Activated CD8-positive, alpha-beta memory T cell treated with anti-CD3 and anti-CD28 coated beads for 24 hours (primary cell): ENCODE results near the gene TFCP2.
A peak's percentile ranks its signal among the peaks of the same experiment; 100 is the strongest.

Experiments
- DNase-seq: peaks from one replicate; pipeline ENCODE4 v3.0.0-alpha.2; 2020

Gene TFCP2

DNA sequence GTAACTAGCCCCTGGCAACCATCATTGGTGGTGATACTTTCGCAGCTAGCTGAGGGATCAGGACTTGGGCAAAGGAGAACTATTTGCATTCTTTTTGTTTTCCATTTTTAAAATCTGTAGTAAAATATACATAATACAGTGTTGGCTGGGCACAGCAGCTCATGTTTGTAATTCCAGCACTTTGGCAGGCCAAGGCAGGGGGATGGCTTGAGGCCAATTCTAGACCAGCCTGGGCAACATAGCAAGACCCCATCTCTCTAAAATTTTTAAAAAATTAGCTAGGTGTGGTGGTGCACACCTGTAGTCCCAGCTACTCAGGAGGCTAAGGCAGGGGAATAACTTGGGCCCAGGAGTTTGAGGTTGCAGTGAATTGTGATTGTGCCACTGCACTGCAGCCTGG lies 20.0 kb downstream of the TFCP2 start:
- no peak for DNase-seq

DNA sequence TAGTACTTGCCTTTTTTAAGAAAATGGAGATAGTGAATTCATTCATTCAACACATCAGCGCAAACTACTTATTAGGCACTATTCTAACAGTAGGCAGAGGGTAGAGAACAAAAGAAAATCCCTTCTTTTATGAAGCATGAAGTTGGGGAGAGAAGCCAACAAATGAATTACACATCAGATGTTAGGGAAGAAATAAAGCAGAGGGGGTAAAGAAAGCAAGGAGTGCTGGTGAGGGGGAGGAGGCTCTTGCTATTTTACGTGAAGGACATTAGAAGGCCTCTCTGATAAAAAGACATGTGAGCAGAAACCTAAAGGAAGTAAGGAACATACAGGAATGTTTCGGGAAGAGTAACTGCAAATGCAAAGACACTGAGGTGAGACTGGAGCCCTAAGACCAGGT lies 22.2 kb downstream of the TFCP2 start:
- DNase-seq = no peak

DNA sequence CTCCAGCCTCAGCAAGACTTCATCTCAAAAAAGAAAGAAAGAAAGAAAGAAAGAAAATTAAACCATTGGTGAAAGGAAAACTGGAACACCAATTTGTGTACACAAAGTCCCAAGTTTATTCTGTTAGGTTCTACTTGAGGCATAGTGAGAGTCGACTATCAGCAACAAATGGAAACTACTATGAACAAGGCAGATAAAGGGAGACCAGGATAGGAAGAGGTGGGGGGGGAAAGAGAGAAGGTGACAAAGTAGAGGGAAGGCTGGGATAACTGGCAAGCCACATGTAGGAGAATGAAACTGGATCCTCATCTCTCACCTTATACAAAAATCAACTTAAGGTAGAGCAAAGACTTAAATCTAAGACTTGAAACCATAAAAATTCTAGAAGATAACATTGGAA lies 25.6 kb downstream of the TFCP2 start:
- no peak for DNase-seq

DNA sequence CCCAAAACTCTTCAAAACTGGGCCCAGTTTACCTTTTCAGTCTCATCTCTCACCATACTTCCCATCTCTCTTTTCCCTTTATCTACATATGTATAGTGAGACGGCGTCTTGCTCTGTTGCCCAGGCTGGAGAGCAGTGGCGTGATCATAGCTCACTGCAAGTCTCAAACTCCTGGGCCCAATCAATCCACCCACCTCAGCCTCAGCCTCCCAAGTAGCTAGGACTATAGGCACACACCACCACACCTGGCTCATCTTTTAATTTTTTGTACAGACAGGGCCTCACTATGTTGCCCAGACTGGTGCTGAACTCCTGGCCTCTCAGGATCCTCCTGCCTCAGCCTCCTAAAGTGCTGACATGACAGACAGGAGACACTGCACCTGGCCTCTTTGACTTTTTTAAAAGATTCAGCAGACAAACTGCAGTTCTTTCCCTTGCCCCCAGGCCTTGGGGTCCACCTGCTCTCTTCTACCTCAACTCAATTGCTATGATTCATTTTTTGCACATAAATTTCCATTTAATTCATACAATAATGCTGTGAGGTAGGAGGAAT lies 33.6 kb downstream of the TFCP2 start:
- no peak for DNase-seq

DNA sequence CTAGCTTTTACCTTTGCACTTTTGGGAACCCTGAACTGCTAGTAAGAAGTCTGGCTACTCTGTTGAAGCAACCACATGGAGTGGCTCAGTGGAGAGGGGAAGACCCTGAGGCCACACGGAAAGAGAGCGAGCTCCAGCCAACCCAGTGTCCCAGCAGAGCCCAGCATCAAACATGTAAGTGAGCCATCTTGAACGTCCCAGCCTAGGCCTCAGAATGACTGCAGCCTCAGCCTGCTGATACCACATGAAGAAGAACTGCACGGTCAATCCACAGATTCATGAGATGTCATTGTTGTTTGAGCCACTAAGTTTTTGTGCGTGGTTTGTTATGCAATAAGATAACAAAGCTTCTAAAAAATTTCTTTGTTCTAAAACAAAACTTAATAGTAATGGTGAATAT lies 40.2 kb downstream of the TFCP2 start:
- DNase-seq = no peak

DNA sequence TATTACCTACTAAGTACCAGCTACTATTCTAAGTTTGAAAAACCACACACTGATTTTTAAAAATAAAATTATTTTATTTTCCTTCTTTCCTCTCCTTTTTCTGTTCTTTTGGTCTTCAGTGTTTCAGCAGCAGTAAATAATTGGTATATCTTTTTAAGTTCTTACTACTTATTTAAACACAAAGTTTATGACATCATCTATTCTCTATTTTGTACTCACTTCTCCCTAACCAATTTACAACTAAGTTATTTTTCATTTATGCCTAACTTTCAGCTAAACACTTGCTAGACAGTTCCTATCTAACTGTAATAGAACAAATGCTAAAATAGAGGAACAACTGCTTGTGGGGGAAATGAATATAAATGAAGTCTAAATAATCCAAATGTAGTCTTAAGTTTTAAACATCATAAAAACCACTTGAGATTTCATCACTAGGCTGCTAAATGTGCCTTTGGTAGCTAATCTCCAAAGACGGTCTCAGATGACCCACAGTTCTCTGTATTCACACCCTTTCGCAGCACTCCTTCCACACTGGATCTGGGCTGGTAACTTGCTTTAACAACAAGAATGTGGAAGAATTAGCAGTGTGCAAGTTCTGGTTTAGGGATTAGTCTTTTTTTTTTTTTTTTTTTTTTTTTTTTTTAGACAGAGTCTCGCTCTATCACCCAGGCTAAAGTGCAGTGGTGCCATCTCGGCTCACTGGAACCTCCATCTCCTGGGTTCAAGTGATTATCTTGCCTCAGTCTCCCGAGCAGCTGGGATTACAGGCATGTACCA lies 41.0 kb downstream of the TFCP2 start:
- DNase-seq = no peak

DNA sequence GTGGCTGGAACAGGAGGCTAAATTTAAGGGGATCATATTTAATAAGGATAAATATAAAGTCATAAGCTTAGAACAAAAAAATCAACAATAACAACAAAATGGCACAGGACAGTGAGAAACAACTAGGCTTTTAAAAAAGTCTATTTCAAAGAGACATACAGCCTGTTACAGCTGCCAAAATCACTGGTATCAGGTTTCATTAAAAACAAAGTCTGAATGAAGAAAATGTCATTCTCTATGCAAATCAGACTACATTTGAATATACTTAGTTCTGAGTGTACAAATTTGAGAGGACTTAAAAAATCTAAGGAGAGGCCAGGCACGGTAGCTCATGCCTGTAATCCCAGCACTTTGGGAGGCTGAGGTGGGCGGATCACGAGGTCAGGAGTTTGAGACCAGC lies 44.0 kb downstream of the TFCP2 start:
- no peak for DNase-seq

DNA sequence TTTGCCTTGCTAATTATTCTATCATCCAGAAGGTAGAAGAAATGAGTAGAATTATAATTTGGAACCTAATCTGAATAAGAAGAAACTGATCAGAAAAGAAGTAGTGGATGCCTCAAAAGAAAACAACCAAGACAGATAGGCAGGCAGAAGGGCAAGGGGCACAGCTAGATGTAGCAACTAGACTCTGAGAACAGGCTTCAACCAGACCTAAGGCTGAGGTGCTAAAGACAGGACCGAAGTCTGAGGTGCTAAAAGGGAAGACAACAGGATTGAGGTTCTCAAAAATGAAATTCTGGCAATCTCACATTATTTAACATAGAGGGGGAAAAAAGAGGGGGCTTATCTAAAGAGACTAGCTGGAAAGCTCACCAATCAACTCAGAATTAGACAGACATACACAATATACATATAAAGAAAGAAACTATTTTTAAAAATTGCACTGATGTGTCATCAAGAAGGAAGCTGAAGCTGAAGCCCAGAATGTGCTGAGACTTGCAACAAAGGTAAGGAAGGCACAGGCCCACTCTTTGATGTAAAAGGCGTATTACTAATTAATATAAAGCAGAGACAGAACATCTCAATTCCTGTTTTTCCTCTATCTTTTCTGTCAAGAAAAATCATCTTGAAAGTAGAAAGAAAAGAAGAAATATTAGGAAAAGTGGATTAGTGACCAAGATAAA lies 45.7 kb downstream of the TFCP2 start:
- DNase-seq = no peak

DNA sequence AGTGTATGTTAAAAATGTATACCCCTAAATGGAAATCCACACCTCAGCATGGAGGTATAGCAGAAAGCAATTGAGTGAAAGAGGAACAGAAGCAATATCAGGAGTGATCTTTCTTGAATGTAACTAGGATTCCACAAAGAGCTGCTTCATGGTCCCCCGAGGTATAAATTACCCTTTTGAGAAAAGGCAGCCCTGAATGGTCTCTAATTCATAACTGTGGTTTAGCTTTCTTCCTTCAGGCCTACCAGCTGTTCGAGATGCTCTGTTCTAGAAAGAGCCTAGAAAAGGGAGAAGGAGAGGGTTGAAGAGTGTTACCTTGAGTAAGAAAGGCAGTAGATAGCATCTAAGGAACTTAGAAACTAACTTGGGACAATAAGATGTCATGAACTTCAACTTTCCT lies 46.6 kb downstream of the TFCP2 start:
- DNase-seq = no peak

DNA sequence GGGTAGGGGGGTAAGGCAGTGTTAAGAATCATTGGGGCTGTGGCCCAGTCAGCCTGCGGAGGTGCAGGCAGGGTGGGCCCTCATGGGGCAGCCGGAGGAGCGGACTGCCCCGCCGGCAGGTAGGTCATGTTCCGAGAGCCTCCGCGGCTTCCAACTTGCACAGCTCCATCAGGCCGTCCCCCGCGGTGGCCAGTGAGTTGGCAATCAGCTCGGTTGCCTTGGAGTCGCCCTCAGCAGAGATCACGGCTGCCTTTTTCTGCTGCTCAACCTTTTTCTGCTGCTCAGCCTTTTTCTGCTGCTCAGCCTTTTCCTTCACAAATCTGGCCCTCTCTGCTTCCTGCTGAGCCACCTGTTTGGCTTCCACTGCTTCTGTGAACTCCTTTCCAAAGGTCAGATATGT lies 48.4 kb downstream of the TFCP2 start:
- no peak for DNase-seq

DNA sequence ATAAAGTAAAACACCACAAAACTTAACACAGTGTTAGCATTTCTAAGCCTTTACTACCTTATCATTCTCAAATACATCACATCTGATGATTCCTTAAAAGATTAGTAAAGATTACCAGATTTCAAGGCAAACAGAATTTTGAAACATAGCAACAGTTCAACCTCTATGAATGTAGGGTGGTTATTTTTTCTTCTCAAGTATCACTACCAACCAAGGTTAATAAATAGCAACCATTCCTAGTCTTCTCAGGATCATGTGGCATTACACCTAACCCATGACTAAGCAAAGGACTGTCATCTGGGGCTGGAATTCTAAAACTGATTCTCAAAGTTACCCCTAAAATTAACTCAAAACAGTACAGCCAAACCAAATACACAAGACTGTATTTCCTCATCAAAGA lies 50.1 kb downstream of the TFCP2 start:
- no peak for DNase-seq

DNA sequence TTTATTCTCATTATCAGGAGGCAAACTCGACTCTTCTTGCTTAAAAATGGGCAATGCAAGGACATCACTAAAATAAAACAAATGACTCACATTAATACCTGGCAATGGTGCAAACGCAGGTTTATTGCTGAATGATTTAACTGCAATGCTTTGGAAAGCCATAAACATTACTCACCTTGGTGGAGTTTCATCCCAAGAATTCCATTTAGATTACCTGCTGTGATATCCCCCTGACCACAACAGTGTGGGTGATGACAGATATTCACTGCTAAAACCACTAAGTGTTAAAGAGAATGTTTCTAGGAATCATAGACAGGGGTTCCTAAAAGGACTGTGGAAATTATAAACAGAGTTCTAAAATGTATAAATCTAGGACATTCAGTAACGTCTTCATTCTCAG lies 54.2 kb downstream of the TFCP2 start:
- DNase-seq = no peak

DNA sequence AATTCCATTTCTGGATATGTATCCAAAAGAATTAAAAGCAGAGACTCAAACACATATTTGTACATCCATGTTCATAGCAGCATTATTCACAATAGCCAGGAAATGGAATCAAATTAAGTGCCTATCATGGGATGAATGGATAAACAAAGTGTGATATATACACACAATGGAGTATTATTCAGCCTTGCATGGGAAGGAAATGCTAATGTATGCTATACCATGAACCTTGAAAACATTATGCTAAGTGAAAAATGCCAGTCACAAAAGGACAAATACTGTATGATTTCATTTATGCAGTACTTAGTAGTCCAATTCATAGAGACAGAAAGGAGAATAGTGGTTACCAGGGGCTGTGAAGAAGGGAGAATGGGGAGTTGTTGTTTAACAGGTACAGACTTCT lies 57.4 kb downstream of the TFCP2 start:
- no peak for DNase-seq

DNA sequence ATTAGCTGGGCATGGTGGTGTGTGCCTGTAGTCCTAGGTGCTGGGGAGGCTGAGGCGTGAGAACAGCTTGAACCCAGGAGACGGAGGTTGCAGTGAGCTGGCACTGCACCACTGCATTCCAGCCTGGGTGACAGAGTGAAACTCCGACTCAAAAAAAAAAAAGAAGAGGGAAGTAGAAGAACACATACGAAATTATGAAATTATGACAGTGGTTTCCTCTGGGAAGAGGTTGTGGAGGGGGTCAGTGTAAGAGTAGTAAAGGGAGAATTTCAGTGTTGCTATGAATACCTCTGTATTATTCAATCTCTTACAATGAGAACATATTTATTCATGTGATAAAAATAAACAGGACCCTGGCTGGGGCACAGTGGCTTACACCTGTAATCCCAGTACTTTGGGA lies 64.8 kb downstream of the TFCP2 start:
- DNase-seq = no peak

DNA sequence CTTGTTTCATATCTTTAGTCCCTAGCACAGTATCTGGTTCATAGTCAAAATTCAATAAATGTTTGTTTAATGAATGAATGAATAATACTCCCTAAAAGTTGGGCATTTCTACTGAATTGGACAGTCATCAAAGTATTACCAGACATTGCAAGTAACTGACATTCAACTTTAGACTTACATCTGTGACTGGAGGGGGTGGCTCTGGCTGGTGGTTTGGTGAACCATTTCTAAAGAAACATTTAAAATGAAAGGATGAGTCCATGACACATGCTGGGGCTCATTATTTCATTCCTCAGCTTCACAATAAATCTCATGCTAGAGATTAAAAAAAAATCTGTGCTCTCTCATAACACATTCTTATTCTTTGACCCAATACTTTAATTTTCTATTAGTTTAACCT lies 69.0 kb downstream of the TFCP2 start:
- DNase-seq = no peak

DNA sequence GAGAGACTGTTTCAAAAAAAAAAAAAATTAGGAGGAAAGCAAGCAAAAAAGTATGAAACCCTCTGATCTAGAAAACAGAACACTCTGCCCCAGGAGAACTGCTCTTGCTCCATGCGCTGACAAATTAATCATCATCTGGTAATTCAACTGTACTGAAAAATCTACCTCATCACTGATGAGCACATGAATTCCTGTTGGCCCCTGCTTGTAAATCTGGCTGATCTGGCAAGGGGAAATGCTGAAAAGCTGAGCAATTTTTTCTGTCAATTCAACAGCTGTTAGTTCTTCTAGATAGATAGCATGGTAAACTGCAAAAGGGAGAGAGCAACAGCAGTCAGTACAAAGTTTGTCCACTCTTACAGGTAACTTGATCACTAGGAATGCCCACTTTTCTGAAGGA lies 74.3 kb downstream of the TFCP2 start:
- DNase-seq = no peak

DNA sequence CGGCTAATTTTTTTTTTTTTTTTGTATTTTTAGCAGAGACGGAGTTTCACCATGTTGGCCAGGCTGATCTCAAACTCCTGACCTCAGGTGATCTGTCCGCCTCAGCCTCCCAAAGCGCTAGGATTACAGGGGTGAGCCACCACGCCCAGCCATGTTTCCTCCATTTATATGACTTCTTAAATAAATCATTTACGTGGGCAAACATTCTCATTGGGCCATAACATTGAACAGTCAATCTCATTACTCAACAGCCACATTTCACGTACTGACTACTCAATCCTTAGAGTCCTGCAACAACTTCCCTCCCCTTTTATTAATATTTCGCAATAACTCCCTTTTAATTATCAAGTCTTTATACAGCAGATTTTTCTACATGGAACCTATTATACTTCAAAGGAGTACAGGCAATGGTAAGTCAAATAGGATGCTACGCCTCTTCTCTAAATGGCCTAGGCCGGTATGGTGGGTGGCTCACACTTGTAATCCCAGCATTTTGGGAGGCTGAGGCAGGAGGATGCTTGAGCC lies 82.2 kb downstream of the TFCP2 start:
- no peak for DNase-seq

DNA sequence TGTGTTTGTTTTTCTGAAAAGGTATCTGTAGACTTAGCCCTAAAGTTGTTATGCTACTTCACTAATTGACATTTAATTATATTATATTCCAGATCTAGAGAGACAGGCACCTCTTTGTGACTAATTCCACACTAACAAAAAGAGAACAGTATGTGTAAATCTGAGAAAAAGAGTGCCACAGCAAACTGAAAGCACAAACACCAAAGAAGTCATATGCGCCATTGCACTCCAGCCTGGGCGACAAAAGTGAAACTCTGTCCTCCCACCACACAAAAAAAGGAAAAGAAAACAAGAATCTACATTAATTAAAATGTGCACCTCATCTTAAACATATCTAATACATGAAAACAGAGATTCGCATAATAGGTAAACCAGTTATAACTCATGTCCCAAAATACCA lies 85.1 kb downstream of the TFCP2 start:
- peak; percentile 49 for DNase-seq

DNA sequence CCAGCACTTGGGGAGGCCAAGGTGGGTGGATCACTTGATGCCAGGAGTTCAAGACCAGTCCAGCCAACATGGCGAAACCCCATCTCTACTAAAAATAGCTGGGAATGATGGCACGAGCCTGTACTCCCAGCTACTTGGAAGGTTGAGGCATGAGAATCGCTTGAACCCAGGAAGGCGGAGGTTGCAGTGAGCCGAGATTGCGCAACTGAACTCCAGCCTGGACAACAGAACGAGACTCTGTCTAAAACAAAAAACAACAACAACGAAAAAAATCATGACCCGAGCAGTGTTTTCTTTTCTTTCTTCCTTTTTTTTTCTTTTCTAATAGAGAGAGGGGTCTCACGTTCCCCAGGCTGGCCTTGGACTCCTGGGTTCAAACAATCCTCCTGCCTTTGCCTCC lies 86.0 kb downstream of the TFCP2 start:
- peak; percentile 30 for DNase-seq

DNA sequence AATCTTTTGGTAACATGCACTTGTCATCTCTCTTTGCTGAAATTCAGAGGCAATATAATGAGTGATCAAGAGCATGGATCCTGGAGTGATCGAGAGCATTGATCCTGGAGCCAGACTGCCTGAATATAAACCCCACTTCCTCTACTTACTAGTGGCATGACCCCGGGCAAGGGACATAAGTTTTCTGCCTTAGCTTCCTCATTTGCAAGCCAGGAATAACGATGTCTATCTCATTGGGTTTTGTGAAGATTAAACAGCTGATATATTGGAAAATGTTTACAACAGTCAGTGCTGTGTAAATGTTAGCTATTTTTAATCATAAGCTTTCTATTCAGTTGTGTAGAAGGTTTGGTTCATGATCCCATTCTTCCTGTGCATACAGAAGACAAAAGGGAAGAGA lies 87.2 kb downstream of the TFCP2 start:
- peak; percentile 5 for DNase-seq

DNA sequence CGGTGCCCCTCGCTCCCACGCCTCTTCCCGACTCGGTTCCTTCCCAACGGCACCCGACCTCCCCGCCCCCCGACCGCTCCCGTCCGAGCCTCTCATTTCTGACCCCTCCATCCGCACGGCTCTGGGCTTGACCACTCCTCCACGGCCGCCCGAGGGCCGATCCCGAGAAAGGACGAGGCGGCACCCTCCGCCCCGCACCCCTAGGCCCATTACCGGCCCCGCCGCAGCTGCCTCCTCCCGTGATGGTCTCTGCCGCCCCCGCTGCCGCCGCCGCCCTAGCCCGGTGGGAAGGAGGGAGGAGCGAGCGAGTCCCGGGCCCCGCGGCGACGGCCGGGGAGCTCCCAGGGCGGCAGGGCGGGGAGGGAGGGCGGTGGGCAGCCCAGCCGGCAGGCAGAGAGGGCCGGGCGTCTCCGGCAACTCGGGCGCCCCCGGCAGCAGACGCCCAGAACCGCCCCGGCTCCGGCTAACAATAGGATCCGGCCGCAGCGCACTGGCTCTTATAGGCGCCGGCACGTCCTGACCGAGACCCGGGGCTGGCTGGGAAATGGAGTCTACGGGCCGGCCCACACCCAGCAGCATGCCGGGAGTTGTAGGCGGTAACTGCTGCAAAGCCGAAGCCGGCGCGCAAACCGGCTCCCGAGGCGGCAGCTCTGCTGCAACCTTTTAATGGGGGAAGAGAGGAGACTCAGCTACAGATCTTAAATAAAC lies 89.7 kb downstream of the TFCP2 start, which contains the start of gene CSRNP2:
CSRNP2 (minus strand) TSS at position 471 of the 708 bp plus-strand sequence. CDS start 7,035 bp downstream, outside the sequence.
- peak; percentile 97 for DNase-seq

DNA sequence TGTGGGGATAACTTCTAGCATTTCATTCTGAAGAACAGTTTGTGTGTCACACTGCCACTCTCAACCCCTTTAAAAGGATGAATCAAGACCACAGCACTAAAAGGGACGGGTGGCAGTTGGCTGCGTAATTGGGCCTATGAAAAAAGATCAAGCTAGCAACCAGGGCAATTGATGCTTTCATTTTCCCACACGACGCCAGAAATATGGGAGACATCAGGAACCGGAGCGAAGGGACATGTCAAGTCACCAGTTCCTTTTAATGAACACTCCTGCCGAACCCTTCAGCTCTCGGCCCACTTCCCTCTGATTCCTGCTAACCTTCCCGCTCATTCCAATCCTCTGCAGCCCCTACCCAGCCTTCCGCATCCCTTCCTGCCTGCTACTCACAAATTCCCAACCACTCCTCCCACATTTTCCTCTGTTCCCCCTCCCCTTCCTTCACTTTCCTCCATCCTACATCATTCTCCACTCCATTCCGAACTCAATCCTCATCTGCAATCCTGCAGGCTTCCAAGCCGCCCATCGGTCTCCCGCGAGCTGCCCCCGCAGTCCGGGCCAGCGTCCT lies 90.3 kb downstream of the TFCP2 start:
- peak; percentile 62 for DNase-seq

DNA sequence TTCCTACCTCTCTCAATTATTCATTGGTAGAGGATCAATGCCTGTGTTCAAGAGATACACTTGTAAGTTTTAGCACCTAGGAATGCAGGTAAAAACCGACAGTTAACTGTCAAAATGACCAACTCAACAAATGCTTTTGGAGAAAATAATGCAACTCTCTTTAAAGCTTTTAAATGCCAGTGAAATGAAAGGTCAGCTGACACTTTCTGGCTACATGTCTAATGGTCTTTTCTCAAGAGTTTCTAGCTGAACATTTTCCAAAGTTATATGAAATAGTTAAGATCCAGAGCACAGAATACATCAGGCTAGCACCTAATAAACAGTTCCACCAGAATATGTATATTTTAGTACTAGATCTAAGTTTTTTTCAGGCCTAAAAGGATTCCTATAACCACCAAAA lies 91.5 kb downstream of the TFCP2 start:
- no peak for DNase-seq
